T-helper 2 cell (primary cell): ENCODE data around the gene INPP5J.
"Not testable (repeated sequence)": the region's sequence is repeated elsewhere in the genome, so short reads cannot be mapped to it uniquely, and the experiment has no call there.

Experiments
- DNase-seq, 5 experiments: peaks; one replicate each; pipeline versions ENCODE4 v3.0.0 to v3.0.0-alpha.2; 2012 to 2022
- total RNA-seq, 2 donors: gene quantifications; one replicate each; lab custom pipeline; 2026; lab: John Stamatoyannopoulos, UW

INPP5J gene, protein sequence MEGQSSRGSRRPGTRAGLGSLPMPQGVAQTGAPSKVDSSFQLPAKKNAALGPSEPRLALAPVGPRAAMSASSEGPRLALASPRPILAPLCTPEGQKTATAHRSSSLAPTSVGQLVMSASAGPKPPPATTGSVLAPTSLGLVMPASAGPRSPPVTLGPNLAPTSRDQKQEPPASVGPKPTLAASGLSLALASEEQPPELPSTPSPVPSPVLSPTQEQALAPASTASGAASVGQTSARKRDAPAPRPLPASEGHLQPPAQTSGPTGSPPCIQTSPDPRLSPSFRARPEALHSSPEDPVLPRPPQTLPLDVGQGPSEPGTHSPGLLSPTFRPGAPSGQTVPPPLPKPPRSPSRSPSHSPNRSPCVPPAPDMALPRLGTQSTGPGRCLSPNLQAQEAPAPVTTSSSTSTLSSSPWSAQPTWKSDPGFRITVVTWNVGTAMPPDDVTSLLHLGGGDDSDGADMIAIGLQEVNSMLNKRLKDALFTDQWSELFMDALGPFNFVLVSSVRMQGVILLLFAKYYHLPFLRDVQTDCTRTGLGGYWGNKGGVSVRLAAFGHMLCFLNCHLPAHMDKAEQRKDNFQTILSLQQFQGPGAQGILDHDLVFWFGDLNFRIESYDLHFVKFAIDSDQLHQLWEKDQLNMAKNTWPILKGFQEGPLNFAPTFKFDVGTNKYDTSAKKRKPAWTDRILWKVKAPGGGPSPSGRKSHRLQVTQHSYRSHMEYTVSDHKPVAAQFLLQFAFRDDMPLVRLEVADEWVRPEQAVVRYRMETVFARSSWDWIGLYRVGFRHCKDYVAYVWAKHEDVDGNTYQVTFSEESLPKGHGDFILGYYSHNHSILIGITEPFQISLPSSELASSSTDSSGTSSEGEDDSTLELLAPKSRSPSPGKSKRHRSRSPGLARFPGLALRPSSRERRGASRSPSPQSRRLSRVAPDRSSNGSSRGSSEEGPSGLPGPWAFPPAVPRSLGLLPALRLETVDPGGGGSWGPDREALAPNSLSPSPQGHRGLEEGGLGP
- total RNA-seq = 0.07 to 0.31 reads per million in 2 donors

DNA sequence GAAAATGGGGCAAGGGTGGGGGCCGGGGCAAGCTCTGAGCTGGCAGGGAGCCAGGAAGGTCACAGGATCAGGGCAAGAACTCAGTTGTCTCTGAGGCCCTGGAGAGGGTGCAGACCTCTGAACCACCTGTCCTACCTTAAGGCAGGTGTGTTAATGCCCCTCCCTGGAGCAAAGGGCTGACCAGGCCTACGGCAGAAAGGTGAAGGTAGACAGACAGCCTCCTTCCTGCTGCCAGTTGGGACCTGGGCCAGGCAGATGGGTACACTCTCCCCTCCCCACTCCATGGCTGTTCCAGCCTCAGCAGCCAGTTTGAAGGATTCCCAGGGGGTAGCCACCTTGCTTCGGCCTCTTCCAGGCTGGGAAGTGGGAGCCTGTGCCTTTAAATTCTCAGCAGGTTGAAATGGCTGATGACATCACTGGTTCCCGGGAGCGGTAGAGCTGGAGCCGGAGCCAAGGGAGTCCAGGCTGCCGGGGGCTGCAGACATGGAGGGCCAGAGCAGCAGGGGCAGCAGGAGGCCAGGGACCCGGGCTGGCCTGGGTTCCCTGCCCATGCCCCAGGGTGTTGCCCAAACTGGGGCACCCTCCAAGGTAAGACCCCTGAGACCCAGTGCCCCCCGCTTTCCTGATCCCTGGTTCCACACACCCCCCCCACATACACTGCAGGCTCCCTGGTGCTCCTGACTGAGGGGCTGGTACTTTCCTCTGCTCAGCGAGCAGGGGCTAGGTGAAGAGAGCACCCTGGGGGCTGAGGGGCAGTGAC, at the start of gene INPP5J:
INPP5J (plus strand) TSS at position 435 of the 760 bp plus-strand sequence; CDS start at position 484, 49 bp downstream.
- no peak for DNase-seq

DNA sequence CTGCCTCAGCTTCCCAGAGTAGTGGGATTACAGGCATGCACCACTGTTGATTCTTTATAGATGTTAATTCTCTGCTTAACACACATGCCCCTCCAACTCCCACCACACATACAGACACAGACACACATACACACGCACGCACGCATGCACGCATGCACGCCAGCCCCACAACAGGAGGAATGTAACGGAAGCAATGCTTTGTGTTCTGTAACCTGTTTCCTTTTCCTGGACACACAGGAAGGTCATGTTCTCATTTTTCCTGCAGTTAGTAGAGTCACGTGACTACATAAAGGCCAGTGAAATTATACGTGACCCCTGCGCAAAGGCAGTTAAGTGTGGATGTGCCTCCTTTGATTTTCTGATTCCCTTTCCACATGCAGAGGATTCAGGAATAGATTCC, 49.6 kb upstream of the INPP5J start:
- DNase-seq = not testable (repeated sequence)

DNA sequence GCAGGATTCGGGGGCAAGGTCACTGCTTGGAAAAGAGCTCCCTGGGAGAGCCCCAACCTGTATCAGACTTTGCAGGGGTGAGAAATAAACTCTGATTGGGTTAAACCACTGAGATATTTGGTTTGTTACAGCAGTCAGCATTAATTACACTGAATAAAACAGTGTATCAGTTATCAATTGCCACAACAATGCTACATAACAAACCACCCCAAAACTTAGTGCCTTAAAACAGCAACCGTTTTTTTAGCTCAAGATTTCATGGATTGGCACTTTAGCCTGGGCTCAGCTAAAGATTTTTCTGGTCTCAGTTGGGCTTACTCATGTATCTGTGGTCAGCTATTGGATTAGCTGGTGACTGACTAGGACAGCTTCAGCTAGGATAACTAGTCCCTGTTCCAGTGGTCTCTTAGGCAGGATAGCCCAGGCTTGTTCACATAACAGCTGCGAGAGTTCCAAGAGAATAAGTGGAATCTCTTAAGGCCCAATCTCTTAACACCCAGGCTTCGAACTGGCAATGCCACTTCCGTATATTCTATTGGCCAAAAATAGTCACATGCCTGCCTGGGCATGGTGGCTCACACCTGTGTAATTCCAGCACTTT, 49.1 kb upstream of the INPP5J start:
- DNase-seq = not testable (repeated sequence)

DNA sequence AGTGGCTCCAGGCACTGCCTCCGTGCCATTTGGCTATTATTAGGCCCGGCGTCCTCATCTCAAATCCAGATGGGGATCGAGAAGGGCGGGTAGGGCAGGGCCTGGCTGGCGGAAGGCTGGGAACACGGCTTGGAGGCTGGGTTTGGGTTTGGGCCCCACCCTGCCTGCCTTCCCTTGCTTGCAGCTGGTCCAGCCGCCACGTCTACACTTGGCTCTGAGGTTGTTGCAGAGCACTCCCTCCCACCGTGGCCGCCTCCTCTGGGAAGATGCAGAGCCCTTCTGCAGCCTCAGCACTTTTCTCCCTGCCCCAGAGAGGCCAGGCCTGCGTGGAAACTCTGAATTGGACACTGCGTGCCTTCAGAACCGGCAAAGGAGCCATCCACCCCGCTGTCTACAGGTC, 46.8 kb upstream of the INPP5J start:
- no peak for DNase-seq

DNA sequence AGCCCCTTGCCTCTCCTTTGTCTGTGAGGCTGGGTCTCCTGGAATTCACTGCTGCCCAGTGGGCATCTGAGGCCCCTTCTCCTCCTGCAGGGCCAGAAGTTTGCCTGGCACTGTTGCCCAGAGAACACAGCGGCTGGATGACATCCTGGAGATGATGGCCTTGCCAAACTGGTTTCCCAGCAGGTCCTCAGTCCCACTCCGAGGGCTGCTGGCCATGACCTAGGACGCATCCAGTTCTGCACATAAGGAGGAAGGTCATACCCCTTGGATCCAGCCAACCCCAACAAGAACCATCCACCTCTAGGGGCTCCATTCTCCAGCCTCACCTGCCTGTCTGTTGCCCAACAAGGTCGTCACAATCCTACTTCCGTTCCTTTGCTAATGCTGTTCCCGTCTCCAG, 45.1 kb upstream of the INPP5J start:
- DNase-seq = no peak

DNA sequence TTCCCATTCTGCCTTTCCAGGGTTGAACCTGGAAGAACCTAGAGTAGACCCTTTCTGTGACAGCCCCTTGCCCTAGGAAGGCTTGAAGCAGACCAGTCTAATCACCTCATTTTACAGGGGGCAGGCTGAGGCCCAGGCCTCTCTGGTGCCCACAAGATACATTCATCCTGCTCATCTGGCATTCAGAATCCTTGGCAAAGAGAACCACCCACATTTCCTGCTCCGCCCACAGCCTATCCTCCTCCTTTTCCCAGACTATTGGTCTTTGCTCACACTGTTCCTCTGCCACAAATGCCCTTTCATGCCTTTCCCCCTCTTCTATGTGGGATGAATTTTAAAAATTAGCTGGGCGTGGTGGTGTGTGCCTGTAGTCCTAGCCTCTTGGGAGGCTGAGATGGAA, 44.4 kb upstream of the INPP5J start:
- not testable (repeated sequence) for DNase-seq

DNA sequence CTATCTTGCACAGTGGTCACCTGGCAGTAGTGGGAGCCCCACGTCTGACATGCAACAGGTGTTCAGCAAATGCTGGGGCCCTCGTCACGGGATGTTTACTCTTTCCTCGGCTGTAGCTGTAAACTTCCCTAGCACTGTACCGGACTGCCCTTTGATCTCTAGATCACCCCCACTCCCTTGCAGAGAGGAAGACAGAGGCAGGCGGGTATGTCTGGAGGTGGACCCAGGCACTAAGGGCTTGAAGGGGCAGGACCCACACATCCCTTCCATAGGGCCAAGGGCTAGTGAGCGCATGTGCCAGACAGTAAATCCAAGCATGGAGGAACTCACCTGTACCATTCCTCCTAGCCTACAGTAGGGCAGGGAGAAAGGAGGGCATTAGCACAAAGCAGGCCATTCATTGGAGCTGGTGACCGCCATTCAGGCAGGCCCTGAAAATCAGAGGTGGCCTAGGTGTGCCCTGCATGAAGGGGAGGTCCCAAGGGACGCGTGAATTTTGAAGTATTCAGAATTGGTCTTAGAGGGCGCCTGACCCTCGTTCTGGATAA, 43.6 kb upstream of the INPP5J start:
- DNase-seq = no peak

DNA sequence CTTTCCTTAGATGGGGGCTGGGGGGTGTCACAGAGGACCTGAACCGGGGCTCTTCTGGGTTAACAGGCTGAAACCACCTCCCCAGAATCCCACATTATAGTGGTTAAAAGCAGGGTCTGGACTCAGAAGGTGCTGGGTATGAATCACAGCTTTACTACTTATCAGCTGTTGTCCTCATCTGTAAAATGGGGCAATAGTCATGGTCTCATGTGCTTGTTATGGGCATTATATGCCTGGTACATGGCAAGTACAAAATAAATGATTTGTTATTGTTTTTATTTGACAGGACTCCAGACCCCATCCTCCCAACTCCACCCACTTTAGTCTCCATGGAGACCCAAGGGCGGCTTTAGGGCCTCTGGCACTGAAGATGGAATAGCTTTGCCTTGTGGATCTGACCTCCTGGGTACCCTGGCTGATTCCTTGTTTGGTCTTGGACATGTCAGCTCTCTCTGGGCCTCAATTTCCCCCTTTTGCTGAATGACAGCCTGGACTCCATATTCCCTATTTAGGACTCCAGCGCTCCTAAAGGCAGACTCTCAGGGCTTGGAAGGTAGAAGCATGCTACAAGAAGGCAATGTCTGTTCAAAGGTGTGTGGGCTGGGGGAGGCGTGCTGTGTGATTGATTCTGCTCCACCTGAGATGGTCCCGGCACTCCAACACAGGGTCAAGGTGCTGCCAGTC, 42.5 kb upstream of the INPP5J start:
- DNase-seq = no peak

DNA sequence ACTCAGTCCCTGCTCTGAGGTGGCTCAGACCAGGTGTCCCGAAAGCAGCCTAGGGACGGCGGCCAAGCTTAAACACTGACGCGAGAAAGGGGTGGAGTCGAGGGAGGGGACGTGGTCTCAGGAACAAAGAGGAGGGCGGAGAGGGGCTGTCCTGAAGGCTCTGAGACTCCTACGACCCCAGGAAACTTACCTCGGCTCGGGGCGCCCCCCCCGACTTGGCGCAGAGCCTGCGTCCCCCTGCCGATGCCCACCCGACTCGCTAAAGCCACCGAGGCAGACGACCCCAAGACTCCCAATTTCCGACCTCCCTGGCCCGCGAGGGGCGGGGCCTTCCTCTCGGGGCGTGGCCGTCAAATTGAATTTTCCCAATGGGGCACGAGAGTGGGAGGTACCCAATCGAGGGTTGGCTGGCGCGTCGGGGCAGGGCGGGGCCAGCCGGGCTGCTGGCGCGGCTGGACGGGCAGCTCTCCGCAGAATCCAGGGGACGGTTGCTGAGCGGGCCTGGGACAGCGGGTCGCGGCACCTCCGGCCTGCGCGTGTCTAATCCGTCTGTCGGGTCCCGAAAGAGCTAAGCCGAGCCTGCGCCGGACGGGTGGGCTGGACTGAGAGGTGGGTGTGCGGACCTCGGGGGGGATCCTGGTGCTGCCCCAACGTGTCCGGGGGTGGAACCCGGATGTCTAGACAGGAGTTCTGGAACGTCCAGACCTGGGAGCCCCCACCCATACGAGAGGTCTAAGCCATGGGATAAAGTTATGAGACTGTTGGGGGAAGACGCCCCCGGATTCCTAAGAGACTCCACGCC, 41.7 kb upstream of the INPP5J start, which contains the start of gene SMTN:
SMTN (plus strand) TSS at position 471 of the 802 bp plus-strand sequence. CDS start 1,941 bp downstream, outside the sequence.
- peak; percentile 78 to 89 (median 83) for DNase-seq

DNA sequence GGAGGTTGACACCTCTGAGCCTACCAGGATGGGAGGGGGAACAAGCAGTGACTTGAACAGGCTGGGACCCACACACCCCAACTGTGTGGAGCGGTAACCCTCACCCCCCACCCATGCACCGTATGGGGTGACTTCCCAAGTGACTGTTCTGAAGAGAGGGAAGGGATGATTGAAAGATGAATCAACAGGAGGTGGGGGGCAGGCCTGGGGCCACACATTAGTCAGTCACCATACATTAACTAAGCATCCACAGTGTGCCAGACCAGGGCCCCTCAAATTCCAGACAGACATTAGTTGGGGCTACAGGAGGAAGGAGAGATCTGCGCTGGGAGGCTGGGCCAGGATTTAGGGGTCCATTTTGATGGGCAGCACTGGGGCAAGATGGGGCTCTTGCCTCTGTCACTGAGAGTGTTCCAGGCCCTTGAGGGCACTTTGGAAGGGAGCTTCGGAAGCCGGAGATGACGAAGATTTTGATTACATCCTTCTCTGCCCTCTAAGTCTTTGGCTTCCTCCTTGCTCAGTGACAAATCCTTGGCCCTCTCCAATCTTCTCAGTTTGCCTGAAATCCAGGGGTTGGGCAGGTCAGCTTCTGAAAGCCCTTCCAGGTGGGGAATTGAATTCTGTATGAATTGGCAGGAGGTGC, 40.7 kb upstream of the INPP5J start:
- no peak for DNase-seq

DNA sequence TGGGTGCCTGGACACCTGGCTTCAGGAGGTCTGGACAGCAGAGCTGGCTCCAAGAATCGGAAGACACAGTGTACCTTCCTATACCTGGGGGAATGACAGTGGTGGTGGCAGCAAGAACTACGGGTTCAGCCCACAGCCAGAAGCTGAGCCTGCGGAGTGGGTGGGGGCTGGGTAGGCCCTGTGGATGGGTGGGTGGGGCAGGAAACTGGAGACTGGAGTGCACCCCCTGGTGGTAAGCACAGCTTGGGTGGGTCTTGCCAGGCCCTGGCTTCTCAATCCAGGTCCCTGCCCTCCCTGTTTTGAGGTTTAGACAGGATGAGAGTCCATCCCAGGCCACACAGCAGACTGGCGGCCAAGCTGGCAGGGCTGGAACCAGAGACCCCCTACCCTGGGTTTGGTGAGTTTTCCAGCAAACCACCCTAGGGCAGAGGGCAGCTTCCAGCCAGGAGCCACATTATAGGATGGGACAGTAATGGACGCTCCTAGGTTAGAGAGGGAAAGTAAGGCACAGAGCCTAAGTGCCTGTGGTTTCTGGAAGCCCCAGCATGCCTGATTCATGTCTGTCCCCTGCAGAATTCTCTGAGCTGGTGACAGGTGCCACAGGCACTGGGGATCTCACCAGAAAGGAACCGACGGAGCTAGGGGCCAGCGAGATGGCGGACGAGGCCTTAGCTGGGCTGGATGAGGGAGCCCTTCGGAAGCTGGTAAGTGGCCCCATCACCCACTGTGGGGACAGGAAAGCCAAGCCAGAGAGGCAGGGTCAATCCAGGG, 40.0 kb upstream of the INPP5J start:
- DNase-seq = peak in 3 of 5 experiments; percentile 32 to 52 (median 39)

DNA sequence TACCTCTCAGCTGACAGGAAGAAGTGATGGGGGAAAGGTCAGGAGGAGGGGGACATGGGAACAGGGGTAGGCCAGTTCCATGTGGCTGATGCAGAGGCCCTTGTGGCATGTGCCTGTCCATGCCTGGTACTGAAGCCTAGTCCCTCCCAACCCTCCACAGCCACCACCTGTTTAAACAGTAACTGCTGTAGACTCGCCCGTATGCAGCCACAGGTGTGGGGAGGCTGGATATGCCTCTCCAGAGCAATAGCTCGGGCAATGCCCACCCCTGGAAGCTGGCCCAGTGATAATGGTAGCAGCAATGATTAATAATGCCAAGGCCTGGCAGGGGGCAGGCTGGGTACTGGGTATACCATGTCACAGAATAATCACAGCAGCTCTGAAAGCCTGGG, 39.4 kb upstream of the INPP5J start:
- DNase-seq = no peak

DNA sequence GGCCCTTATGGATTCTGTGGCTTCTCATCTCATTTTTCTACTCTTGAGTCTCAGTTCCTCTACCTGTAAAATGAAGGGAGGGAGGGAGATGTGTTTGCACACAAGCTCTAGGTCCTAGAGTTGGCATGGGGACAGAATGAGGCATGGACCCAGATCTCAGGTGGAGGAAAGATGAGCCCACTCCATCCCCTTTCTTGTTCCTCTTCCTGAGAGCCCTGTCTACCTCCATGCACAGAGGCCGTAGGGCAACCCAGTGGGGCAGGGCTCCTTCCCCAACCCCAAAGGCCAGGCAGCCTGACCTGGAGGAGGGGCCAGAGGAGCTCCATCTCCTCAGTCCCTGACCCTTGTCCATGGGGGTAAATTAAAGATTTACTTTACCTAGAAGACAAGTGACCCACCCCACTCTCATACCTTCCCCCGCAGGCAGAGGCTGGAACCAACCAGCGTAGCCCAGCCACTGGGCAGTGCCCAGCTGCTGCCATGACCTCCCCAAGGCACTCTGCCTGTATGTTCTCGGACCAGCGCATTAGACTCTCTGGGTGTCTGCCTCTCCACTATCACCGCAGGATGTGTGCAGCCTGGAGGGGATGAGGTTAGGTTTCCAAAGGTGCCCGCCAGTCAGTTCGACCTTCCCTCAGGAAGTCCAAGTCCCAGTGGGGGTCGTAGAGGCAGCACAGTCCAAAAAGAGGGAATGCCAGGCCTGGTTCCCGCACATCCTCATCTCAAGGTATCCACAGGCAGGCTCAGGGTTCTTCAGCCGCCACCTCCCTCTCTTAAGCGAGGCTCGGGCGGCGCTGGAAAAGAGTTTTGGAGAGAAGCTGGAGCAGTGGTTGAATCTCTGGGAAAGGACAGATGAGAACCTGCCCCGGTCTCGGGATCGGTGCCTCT, 38.6 kb upstream of the INPP5J start:
- DNase-seq = peak in 1 of 5 experiments; percentile 23

DNA sequence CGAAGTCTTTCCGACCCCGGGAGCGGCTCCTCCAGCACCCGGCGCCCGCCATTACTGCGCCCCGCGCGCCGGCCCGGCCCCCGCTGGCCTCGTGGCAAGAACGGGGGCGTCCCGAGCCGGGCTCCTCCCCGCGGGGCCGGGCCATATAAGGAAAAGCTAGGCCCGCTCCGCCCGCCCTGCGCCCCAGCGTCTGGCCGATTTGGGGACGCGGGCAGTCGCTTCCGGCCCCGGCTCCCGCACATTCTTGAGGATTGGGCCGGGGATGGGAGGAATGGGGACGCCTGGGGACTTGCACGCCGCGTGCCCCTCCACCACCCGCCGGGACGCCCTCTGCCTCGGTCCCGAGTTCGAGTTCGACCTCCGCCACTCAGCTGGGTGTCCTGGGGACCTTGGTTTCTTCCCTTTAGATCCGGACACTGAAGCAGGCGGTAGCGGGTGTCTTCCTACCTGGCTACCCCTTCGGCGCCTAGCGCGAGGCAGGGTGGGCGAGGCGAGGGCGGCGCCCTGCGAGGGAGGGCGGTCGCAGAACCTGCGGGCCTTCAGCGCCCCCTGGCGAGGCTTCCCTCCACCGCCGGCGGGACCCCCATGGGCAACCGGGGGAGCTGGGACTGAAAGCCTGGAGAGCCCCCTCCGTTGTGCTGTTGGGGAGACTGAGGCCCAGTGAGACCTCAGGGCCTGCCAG, 37.8 kb upstream of the INPP5J start:
- DNase-seq = peak; percentile 72 to 89 (median 78)

DNA sequence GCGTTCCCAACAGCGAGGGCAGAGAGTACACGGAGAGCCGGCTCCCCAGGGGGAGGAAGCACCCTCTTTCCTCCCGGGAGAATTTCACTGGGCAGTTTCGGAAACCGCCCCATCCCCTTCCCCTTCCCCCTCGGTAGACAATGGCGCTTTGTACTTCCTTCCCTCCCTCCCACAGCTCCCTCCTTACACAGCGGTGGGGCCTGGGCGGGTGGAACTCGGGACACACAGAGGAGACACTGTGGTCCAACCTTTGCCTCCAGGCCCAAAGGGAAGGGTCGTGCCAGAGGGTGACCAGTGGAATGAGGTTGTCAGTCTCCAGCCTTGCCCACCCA, 37.3 kb upstream of the INPP5J start:
- DNase-seq = no peak

DNA sequence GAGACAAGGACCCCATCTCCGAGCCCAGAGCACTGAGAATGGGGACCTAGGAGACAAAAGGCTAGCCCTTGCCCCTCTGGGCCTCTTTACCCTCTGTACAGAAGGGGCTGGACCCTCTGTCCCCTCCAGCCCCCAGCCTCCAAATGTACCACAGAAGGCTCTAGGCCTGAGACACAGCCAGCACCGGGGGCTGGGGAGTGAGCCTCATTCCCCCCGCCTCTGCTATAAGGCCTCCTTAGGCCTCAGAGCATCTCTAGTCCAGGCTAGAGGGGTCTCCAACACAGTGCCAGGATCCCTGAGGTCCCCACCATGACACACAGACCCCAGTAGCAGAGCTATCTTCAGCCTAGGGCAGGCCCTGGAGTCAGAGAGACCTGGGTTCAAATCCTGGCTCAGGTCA, 36.8 kb upstream of the INPP5J start:
- DNase-seq = no peak

DNA sequence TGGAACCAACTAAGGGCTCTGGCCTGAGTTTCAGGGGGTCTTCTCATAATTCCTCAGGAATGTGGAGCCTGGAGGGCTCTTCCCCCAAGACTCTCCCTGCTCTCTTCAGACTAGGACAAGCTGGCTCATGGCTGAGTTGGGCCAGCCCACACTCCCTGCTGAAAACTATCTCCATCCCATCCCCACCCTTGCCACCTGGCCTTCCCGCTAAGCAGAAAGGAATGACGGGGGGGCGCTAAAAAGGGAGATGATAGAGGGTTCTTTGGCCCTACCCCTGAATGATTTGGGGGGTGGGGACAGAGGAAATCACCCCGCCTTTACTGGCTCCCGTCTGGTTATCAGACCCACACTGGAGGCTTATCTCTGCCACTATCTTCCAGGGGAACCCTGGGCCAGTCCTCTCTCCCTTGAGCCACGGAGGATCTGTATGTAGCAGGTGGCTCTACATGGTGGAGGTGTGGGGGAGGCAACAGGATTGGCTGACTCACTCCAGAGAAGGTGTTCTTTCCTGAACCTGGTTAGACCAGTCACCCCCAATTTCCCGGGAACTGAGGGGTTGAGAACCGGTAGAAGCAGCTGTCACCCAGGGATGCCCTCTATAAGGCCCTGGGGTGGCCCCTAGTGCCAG, 35.9 kb upstream of the INPP5J start:
- no peak for DNase-seq
